H1 (cell line): Measurements from ENCODE around the gene MIPOL1. TPM values are rescaled to one million over a fixed set of nuclear protein-coding genes. Genes with fewer than 3 reads are reported as not detected.

Experiments used
- polyA plus RNA-seq, 7 experiments: library from polyadenylated mRNA; depleted of rRNA in 3 of 7; stranded (reverse) in 5 of 7; unstranded in 2 of 7; fragments of >200 nt in 5 of 7; fragments of 200-250 nt in 2 of 7; gene quantifications; 1 replicate in 5 of 7; 2 replicates in 1 of 7; 4 replicates in 1 of 7; pipeline versions ENCODE4 v1.2.1 to v1.2.3, GENCODE V29; 2011 to 2013; ENCODE audit warnings: missing spikeins in 2 of 7, mixed read lengths in 2 of 7
- total RNA-seq: library from RNA; stranded (reverse); fragmentation: NEBNext Ultra II Directional; extraction: Animal tissue kit (Norgen Biotek cat#: 25700); gene quantifications from 2 replicates; pipeline ENCODE4 v1.2.1, GENCODE V29; 2021
- TF ChIP-seq, protein P1 (sequence below), 3 experiments: IDR thresholded peaks; 1 replicate in 2 of 3; 2 replicates in 1 of 3; pipeline versions ENCODE4 v1.5.1 to v1.6.1; 2011; ENCODE audit warnings: low read length in 3 of 3, mild to moderate bottlenecking in 3 of 3, inconsistent platforms in 2 of 3, low read depth in 1 of 3, moderate library complexity in 1 of 3; ENCODE audit not compliant: insufficient read depth in 1 of 3; ENCODE audit errors: control extremely low read depth in 1 of 3

The MIPOL1 gene
- total and polyA plus RNA-seq, 2 of the 8 experiments (the other 6 are each of a cell fraction or from before 2014, with no cell fraction given), result 2.8 to 23.9 TPM

DNA sequence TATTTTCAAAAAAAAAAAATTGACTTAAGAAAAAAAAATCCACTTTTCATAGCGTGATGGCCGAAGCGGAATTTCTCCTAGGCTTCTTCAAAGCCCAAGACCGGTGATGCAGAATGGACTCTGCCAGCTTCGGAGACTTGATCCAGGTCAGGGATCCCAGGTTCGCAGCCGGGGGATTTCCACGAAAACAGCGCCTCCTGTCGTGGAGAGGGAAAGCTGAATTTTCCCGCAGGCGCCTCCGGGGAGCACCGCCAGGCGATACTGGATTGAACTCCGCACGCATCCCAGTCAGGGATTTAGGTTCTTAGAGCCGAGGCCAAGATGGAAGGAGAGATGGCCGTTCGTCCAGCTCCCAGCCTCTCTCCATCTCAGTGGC lies 399.8 kb downstream of the MIPOL1 start (continued):
- TF ChIP-seq, protein P1, sequence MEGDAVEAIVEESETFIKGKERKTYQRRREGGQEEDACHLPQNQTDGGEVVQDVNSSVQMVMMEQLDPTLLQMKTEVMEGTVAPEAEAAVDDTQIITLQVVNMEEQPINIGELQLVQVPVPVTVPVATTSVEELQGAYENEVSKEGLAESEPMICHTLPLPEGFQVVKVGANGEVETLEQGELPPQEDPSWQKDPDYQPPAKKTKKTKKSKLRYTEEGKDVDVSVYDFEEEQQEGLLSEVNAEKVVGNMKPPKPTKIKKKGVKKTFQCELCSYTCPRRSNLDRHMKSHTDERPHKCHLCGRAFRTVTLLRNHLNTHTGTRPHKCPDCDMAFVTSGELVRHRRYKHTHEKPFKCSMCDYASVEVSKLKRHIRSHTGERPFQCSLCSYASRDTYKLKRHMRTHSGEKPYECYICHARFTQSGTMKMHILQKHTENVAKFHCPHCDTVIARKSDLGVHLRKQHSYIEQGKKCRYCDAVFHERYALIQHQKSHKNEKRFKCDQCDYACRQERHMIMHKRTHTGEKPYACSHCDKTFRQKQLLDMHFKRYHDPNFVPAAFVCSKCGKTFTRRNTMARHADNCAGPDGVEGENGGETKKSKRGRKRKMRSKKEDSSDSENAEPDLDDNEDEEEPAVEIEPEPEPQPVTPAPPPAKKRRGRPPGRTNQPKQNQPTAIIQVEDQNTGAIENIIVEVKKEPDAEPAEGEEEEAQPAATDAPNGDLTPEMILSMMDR (IDR thresholded peaks at IDR 0.05; ENCODE audit: control extremely low read depth in 1 of 3, insufficient read depth in 1 of 3, low read depth in 1 of 3, low read length in 3 of 3), result peak; percentile 53 to 78 (median 70)
- TF ChIP-seq, all 59 proteins: peak for 7
